Measurements from ENCODE around the gene C12orf56.
A peak's percentile ranks its signal among the peaks of the same experiment; 100 is the strongest.

Gene C12orf56

DNA sequence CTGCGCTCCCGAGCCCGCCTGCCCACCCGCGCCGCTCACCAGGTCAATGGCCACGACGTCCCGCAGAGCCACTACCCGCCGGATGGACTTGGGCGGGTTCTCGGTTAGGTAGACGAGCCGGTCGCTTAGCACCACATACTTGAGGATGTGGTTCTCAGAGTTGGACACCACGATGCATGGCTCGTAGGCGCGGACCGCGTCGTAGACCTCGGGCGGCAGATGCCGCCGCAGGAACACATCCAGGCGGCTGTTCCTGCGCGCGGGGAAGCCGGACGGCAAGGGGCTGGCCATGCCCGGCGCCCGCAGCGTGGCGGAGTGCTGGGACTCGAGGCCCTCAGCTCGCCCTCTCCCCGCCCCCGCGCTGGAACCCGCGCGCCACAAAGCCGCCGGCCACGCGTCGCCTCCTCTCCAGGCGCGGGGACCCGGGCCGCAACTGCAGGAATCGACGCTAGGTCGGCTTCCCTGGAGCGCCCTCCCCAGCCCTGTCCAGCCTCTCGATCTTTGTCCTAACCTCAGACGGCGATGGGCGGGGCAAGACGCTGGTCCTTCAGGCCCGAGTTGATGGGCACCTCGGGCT, at the start of gene C12orf56:
TSS of gene C12orf56 (minus strand) at position 484 of the 577 bp plus-strand sequence. CDS start at position 291, 193 bp downstream.
- no peak for DNase-seq (ENCODE audit: low spot score)

- no peak for DNase-seq (ENCODE audit: low spot score)
These were observed 49.5 kb upstream of the C12orf56 start for GRCh38 chr12:64440100-64440499.

DNA sequence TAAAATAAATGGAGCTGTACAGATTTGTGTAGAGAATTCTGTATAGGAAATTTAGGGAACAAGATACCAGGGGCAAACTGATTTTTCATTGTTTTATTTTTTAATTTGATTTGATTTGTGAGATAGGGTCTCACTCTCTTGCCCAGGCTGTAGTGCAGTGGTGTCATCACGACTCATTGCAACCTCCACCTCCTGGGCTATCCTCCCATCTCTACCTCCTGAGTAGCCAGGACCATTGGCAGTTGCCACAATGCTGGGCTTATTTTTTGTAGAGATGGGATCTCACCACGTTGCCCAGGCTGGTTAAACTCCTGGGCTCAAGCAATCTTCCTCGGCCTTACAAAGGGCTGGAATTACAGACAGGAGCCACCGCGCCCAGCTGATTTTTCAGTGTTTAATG, 43.4 kb upstream of the C12orf56 start:
- no peak for DNase-seq (ENCODE audit: low spot score)

DNA sequence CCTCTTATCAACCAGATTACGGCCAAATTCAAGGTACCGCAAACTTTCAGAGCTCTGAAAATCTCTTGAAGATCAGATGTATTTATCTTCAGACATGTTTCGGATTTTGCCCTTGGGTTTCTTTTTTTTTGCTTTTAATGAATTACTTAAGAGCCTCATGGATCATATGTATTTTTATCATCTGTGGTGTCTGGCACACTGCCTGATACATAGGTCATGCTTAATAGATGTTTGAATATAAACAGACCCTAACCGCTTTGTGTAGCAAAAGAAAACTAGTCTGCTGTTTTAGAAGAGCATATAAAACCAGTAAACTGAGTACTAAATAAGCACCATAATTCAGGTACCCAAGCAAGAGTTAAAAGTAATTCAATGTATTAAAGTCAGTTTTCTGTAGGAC, 41.2 kb upstream of the C12orf56 start:
- no peak for DNase-seq (ENCODE audit: low spot score)

GRCh38 chr12:64430886-64431285, 40.3 kb upstream of the C12orf56 start:
- DNase-seq (ENCODE audit: low spot score) = no peak

DNA sequence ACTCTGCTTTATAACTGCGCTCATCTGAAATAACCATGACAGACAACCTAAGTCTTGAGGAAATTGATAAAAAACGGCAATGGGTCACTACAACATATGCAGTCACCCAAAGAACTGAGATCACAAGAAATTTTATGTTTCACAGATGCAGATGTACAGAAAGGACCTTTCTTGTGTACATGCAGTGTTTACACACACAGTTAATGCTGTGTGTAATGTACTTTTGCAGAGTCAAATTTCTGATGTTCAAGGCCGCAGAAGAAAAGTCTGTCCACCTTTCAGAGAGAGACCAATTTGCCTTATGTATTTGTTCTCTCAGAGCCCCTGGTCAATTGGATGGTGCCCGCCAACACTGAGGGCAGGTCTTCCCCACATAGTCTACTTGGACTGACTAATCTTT, 38.4 kb upstream of the C12orf56 start:
- no peak for DNase-seq (ENCODE audit: low spot score)

GRCh38 chr12:64427988-64428387, 37.4 kb upstream of the C12orf56 start:
- DNase-seq (ENCODE audit: low spot score) = no peak

- DNase-seq (ENCODE audit: low spot score) = no peak
These were observed 29.1 kb upstream of the C12orf56 start for GRCh38 chr12:64419696-64420095.

GRCh38 chr12:64418209-64418608, 27.7 kb upstream of the C12orf56 start:
- no peak for DNase-seq (ENCODE audit: low spot score)

GRCh38 chr12:64413884-64414283, 23.3 kb upstream of the C12orf56 start:
- DNase-seq (ENCODE audit: low spot score) = no peak

- DNase-seq (ENCODE audit: low spot score) = no peak
These were observed 21.9 kb upstream of the C12orf56 start for GRCh38 chr12:64412459-64412858.

GRCh38 chr12:64411427-64411826, 20.9 kb upstream of the C12orf56 start:
- DNase-seq (ENCODE audit: low spot score) = no peak

DNA sequence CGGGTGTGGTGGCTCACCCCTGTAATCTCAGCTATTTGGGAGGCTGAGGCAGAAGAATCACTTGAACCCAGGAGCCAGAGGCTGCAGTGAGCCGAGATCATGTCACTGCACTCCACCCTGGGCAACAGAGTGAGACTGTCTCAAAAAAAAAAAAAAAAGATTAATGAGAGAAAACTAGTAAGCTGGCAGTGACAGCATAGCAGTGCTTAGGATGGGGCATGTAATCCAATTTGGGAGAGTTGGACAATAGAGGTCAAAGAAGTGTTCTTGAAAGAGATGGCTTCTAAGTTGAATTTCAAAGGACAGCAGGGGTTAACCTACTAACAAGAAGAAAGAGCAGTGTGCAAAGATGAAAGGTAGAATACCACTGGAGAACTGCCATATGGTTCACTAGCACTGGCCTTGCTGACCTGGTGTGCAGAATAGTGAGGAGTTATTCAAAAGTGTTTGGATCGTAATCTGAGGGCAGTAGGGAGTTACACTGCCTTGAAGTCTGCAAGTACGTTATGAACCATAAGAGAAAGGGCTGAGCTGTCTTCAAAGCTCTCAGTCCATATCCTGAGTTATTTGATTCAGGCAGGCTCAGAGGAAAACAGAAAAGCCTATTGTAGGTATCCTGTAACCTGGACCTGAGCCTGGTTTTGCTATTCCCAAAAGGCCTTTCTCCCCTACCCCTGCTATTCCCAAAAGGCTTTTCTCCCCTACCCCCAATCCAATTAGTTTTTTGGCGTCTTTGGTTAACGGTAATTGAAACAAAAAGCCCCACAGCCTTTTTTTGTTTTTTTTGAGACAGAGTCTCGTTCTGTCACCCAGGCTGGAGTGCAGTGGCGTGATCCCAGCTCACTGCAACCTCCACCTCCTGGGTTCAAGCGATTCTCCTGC, 17.0 kb upstream of the C12orf56 start:
- no peak for DNase-seq (ENCODE audit: low spot score)

DNA sequence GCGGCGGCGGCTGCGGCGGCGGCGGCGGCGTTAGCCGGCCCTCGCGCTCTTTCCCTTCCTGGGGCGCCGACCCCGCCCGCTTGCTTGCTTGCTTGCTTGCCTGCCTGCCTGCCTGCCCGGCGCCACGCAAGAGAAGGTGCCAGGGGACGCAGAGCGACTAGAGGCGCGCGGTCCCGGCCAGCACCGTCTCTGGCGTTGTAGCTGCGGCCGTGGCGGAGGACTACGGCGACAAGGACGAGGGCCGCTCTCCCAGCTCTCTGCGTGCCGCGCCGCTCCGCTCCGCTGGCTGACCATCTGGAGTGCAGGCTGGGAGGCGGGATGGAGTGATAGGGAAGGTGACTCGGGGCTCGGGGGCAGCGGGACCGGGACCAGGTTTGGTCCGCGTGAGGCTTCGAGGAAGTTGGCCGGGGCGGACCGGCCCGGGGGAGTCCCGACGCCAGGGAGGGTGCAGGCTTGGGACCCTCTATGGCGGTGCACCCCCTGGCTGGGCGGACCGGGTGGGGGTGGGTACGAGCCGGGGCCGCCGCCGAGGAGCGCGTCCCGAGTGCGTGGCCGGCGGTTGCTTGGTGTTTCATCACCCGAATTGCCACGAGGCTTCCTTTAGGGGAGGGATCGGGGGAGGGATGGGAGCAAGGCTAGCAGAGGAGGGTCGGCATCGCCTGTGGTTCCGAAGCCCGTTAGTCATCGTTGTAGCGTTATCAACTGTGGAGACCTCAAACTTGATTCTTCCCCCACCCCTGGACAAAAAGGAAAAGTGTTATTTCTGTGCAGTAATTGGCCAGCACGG, 14.1 kb upstream of the C12orf56 start:
- DNase-seq (ENCODE audit: low spot score) = peak; percentile 18

DNA sequence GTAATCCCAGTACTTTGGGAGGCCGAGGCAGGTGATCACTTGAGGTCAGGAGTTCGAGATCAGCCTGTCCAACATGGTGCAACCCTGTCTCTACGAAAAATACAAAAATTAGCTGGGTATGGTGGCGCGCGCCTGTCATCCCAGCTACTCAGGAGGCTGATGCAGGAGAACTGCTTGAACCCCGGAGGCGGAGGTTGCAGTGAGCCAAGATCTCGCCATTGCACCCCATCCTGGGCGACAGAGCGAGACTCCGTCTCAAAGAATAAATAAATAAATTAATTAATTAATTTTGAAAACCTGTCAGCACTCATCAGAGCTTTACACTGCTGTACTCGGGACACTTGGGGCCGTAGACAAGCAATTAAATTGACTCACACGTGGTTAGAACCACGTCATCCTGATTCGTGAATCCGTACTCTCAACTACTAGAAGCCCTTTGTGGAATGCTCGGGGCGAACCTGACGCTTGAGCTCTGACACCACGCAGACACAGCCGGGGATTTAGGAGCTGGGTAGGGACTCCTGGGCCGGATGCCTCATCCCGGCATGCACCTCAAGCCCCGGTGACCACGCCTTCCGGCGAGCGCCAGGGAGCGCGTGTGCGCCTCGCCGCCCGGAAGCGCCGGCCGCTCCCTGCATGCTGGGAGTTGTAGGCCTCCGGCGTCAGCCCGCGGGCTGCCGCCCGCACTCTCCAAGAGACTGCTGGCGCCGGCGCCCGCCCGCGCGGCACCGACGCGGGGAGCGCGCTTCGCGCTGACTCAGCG, 13.3 kb upstream of the C12orf56 start, which contains the start of gene XPOT:
TSS of gene XPOT (plus strand) at position 686 of the 763 bp plus-strand sequence. CDS start 5,644 bp downstream, outside the sequence.
- peak; percentile 95 for DNase-seq (ENCODE audit: low spot score)

DNA sequence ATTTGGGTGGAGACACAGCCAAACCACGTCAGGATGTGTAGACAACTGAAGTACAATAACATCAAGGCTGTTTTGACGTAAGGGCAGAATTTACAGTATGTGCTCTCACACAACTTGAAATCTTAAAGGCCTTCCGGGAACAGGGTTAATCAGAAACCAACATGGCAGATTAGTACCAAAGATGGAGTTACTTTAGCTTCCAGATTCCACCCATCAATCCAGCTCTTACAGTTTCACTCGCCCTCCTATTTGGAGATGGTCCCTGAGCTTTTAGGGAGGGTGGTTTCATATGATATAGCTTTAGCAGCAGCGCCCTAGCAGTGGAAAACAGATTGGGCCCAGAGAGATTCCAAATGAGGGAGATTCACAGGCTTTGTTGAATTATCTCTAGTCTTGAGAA, 11.6 kb upstream of the C12orf56 start:
- no peak for DNase-seq (ENCODE audit: low spot score)

DNA sequence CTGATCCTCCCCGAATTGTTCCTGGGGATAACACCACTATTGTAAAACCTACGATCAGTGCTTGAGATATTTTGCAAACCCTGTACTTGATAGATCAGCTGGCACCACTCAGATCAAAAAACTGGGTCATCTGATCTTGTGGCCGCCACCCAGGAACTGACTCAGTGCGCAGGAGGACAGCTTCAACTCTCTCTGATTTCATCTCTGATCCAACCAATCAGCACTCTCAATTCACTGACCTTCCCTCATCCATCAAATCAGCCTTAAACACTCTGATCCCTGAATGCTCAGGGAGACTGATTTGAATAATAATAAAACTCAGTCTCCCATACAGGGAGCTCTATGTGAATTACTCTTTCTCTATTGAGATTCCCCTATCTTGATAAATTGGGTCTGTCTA, 9.5 kb upstream of the C12orf56 start:
- peak; percentile 66 for DNase-seq (ENCODE audit: low spot score)

DNA sequence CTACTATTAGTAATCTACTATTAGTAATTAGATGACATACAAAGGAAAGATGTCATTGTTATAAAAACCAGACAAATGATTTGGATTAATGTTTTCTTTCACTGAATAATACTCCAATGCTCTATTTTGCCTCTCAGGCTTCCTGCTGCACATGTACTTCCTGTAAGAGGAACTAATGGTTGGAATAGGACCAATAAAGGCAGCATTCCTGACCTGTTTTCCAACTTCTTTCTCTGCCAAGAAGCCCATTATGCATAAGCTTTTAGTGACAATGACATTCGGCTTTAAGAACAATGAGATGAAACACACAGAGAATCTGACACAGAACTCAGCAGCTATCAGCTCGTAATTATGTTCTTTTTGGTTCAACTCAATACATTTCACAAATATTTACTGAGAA, 5.2 kb upstream of the C12orf56 start:
- no peak for DNase-seq (ENCODE audit: low spot score)

- DNase-seq (ENCODE audit: low spot score) = no peak
These were observed 1.7 kb upstream of the C12orf56 start for GRCh38 chr12:64392221-64392620.

DNA sequence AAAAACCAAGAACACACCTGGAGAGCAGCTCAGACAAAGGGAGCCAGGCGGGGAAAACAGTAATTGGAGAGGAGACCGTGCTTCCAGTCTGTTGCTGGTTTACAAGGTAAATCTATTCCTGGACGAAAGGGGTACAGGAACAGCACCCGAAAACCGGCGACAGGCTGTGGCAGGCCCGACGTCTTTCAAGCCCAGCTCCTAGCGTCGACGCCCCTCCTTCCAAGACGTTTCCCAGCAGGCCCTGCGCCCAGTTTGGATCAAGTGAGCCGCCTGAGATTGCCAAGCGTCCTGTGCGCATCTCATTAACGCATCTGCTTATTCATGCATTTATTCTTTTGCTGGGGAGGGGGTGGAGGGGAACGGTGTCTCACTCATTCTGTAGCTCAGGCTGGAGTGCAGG, 1.4 kb downstream of the C12orf56 start:
- DNase-seq (ENCODE audit: low spot score) = no peak

- DNase-seq (ENCODE audit: low spot score) = no peak
These were observed 3.3 kb downstream of the C12orf56 start for GRCh38 chr12:64387197-64387816.

Data from putamen (tissue), 1 donor.